PC-3 (cell line): ENCODE results near the gene FBXW10.
"Not testable (repeated sequence)": the region's sequence is repeated elsewhere in the genome, so short reads cannot be mapped to it uniquely, and the experiment has no call there.

ENCODE experiments used
- CTCF ChIP-seq: fragments of 300-600 bp; sonication (generic); conservative IDR thresholded peaks from 2 replicates; pipeline ENCODE4 v1.5.1; 2017; ENCODE audit warnings: antibody characterized with exemption, low read depth, mild to moderate bottlenecking, low read length
- EZH2 ChIP-seq: fragments of 300-600 bp; sonication (generic); IDR thresholded peaks from one replicate; pipeline ENCODE4 v1.6.1; 2017; ENCODE audit warnings: antibody characterized with exemption, mild to moderate bottlenecking, low read length; ENCODE audit not compliant: unreplicated experiment
- EZH2phosphoT487 ChIP-seq: fragments of 300-600 bp; sonication (generic); IDR thresholded peaks from 2 replicates; pipeline ENCODE4 v1.6.1; 2018; ENCODE audit warnings: mild to moderate bottlenecking, antibody characterized with exemption, low read length, borderline replicate concordance

- TF ChIP-seq CTCF, EZH2phosphoT487, EZH2: not testable (repeated sequence)
Observed at GRCh38 chr17:18695143-18695542, 48.7 kb upstream of the FBXW10 start.
